ENCODE measurements around the gene LYPD8. TPM values are rescaled to one million over a fixed set of nuclear protein-coding genes. Genes with fewer than 3 reads are reported as not detected.
"Not testable (repeated sequence)": the region's sequence is repeated elsewhere in the genome, so short reads cannot be mapped to it uniquely, and the experiment has no call there.

The LYPD8 gene
- total and polyA plus RNA-seq, 2 of the 8 experiments (the other 6 are each of a cell fraction or from before 2014, with no cell fraction given) = not detected

DNA sequence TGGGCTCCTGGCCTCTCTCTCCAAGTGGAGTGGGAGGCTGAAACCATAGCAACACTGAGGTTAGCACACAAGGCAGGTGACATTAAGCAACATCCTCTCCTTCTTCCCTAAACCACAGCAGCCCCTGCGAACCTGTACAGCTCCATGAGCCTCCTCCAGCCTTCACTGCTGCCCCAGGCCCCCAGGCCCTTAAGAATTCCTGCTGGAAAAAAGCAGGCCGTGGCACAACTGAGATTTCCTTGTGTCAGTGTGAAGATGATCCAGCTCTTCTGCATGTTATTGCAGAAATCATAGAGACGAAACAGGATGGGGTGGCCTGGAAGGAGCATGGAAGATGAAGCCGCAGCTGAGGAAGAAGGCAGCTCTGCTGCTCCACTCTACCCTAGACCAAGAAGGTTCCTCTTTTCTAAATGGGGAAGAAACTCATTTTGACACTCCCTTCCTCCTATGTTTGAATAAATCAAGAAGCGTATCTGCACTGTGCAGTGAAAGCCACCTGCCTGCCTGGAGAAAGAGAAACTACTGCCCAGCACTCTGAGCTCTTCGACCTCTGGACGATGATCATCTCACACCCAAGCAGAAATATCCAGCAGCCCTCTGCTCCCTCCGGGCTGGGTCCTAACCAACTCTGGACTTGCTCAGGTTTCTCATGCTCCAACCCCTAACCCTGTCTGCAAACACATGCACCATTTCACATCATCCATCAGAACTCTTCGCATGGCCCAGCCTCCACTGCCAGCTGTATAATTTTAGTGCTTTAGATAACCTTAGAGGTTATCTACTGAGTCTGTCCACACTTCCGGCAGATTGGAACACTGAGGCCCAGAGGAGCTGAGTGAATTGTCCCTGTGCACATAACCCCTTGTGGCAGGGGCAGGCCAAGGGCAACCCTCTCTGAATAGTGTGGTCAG is 49.5 kb upstream of the LYPD8 start (continued):
- TF ChIP-seq USF2 (IDR thresholded peaks at IDR 0.05; ENCODE audit: low read length) = no peak
- TF ChIP-seq ATF2 (IDR thresholded peaks at IDR 0.05; ENCODE audit: low read length) = no peak
- no peak for TF ChIP-seq TBP (IDR thresholded peaks at IDR 0.05; ENCODE audit: low read depth, low read length)
- TF ChIP-seq BRCA1 (IDR thresholded peaks at IDR 0.05; ENCODE audit: low read depth, low read length) = no peak

- H3K14ac ChIP-seq (ENCODE audit: insufficient read length); H4K5ac ChIP-seq (ENCODE audit: insufficient read length, low read depth, low read length); H3K4me2 ChIP-seq (ENCODE audit: insufficient read depth in 1 of 2, low read depth in 2 of 2, low read length in 2 of 2); H3K4ac ChIP-seq (replicated peaks; ENCODE audit: insufficient read length, low read depth, low read length); H3K56ac ChIP-seq (replicated peaks; ENCODE audit: insufficient read length, low read depth, low read length); H2AFZ ChIP-seq (ENCODE audit: low read length); H2BK15ac ChIP-seq (ENCODE audit: low read length); H3K9ac ChIP-seq (replicated peaks in 1 of 4; ENCODE audit: extremely low read depth in 1 of 4, low read depth in 3 of 4, low read length in 3 of 4); H2AK5ac ChIP-seq (ENCODE audit: low read depth, low read length); H4K8ac ChIP-seq (ENCODE audit: extremely low read depth, insufficient read depth, low read length); DNase-seq (ENCODE audit: low read depth in 1 of 2, low spot score in 2 of 2); H3K79me1 ChIP-seq (ENCODE audit: low read depth, low read length); H3K4me3 ChIP-seq (ENCODE audit: extremely low read depth in 1 of 4, insufficient read depth in 2 of 4, low read depth in 3 of 4, low read length in 4 of 4); H2BK12ac ChIP-seq (ENCODE audit: low read depth, low read length); H2BK5ac ChIP-seq (ENCODE audit: low read depth, low read length); POLR2A ChIA-PET (ENCODE audit: partially characterized antibody); H3K23me2 ChIP-seq (ENCODE audit: low read depth, low read length); H2BK20ac ChIP-seq (ENCODE audit: low read length); H3K18ac ChIP-seq (ENCODE audit: extremely low read depth, low read length); H3K4me1 ChIP-seq (replicated peaks in 1 of 4; ENCODE audit: control insufficient read depth in 3 of 4, insufficient read depth in 4 of 4, low read length in 3 of 4); H3K27me3 ChIP-seq (replicated peaks in 1 of 4; ENCODE audit: control insufficient read depth in 3 of 4, extremely low read depth in 1 of 4, insufficient read depth in 3 of 4, low read length in 3 of 4); H4K91ac ChIP-seq (replicated peaks; ENCODE audit: insufficient read length, low read length); FAIRE-seq; H4K20me1 ChIP-seq (replicated peaks in 1 of 2; ENCODE audit: control insufficient read depth in 1 of 2, insufficient read depth in 2 of 2, low read length in 2 of 2); CTCF ChIA-PET (ENCODE audit: partially characterized antibody); H3K23ac ChIP-seq (ENCODE audit: insufficient read length); H3K27ac ChIP-seq (ENCODE audit: low read depth, low read length); H3K36me3 ChIP-seq (ENCODE audit: control insufficient read depth in 2 of 4, insufficient read depth in 4 of 4, low read length in 3 of 4); H3K79me2 ChIP-seq (ENCODE audit: control insufficient read depth in 1 of 2, insufficient read depth in 2 of 2, low read length in 2 of 2); H2BK120ac ChIP-seq (replicated peaks; ENCODE audit: low read depth, low read length): not testable (repeated sequence)
- peaks cover 33 to 57% of the 10 kb centered on the region in 2 experiments for H3K9me3 ChIP-seq (ENCODE audit: insufficient read depth in 2 of 2, low read depth in 1 of 2, low read length in 1 of 2)
- WGBS, 2 experiments (ENCODE audit: extremely low coverage in 1 of 2, insufficient coverage in 1 of 2, insufficient read length in 1 of 2, insufficient replicate concordance in 2 of 2, low coverage in 1 of 2, low lambda C conversion rate in 2 of 2, missing lambda C conversion rate in 1 of 2) = 86% methylated on average over 14 of the region's 15 CpGs; no CpG with 5 or more reads in 1 of the 2 experiments
Measured at GRCh38 chr1:248803501-248803900, 47.9 kb upstream of the LYPD8 start.

Data from H1 (cell line).